ENCODE results near the gene MFSD11.

The MFSD11 gene

DNA sequence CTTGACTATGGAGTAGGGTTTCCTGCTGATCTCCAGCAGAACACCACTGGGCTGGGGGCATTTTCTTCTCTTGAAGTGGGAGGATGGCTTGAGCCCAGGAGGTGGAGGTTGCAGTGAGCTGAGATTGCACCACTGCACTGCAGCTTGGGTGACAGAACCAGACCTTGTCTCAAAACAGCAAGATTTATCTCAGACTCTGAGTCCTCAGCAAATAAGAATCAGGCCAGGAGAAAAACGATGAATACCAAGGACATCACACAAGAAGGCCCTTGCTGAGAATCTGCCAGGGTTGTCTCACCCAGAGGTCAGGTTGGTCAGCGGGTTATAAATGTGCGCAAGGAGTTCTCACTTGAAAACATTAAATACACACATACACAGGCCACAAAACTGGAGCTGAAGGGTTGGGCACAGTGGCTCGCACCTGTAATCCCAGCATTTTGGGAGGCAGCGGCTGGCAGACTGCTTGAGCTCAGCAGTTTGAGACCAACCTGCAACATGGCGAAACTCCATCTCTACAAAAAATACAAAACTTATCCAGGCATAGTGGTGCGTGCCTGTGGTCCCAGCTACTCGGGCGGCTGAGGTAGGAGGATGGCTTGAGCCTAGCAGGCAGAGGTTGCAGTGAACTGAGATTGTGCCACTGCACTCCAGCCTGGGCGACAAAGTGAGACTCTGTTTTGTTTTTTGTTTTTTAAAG, 34.8 kb upstream of the MFSD11 start:
- Histone ChIP-seq H3K27ac (replicated peaks) (no peak overlapping the region), H3K27me3 (ENCODE audit: insufficient read depth, poor library complexity, severe bottlenecking) (no peaks in the 10 kb centered on the region), H3K4me3 (replicated peaks; ENCODE audit: insufficient read depth, low read length) (no peak overlapping the region)
- no peak for TF ChIP-seq SPI1 (IDR thresholded peaks at IDR 0.05; ENCODE audit: borderline replicate concordance, low read depth)
- TF ChIP-seq CTCF (IDR thresholded peaks at IDR 0.05; ENCODE audit: insufficient read depth, low read length): no peak
- TF ChIP-seq, protein P1, sequence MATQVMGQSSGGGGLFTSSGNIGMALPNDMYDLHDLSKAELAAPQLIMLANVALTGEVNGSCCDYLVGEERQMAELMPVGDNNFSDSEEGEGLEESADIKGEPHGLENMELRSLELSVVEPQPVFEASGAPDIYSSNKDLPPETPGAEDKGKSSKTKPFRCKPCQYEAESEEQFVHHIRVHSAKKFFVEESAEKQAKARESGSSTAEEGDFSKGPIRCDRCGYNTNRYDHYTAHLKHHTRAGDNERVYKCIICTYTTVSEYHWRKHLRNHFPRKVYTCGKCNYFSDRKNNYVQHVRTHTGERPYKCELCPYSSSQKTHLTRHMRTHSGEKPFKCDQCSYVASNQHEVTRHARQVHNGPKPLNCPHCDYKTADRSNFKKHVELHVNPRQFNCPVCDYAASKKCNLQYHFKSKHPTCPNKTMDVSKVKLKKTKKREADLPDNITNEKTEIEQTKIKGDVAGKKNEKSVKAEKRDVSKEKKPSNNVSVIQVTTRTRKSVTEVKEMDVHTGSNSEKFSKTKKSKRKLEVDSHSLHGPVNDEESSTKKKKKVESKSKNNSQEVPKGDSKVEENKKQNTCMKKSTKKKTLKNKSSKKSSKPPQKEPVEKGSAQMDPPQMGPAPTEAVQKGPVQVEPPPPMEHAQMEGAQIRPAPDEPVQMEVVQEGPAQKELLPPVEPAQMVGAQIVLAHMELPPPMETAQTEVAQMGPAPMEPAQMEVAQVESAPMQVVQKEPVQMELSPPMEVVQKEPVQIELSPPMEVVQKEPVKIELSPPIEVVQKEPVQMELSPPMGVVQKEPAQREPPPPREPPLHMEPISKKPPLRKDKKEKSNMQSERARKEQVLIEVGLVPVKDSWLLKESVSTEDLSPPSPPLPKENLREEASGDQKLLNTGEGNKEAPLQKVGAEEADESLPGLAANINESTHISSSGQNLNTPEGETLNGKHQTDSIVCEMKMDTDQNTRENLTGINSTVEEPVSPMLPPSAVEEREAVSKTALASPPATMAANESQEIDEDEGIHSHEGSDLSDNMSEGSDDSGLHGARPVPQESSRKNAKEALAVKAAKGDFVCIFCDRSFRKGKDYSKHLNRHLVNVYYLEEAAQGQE (IDR thresholded peaks at IDR 0.05; ENCODE audit: insufficient replicate concordance, low read depth): no peak
- TF ChIP-seq GABPA (IDR thresholded peaks at IDR 0.05; ENCODE audit: low read depth): no peak
- no peak for TF ChIP-seq POLR2AphosphoS5 (IDR thresholded peaks at IDR 0.05; ENCODE audit: low read depth)
- no peak for DNase-seq (ENCODE audit: low read depth in 1 of 2, low spot score in 1 of 2)

- Histone ChIP-seq H3K27ac (replicated peaks) (no peak overlapping the region), H3K4me3 (replicated peaks; ENCODE audit: insufficient read depth, low read length) (no peak overlapping the region), H3K27me3 (ENCODE audit: insufficient read depth, poor library complexity, severe bottlenecking) (no peaks in the 10 kb centered on the region)
- no peak for DNase-seq (ENCODE audit: low read depth in 1 of 2, low spot score in 1 of 2)
- TF ChIP-seq, protein P1 (IDR thresholded peaks at IDR 0.05; ENCODE audit: insufficient replicate concordance, low read depth): no peak
- TF ChIP-seq CTCF (IDR thresholded peaks at IDR 0.05; ENCODE audit: insufficient read depth, low read length): no peak
- no peak for TF ChIP-seq POLR2AphosphoS5 (IDR thresholded peaks at IDR 0.05; ENCODE audit: low read depth)
- TF ChIP-seq GABPA (IDR thresholded peaks at IDR 0.05; ENCODE audit: low read depth): no peak
- no peak for TF ChIP-seq SPI1 (IDR thresholded peaks at IDR 0.05; ENCODE audit: borderline replicate concordance, low read depth)
Measured at GRCh38 chr17:76704805-76705204, 33.1 kb upstream of the MFSD11 start.

GRCh38 chr17:76706817-76707216, 31.1 kb upstream of the MFSD11 start:
- no peaks in the 10 kb centered on the region for H3K27me3 ChIP-seq (ENCODE audit: insufficient read depth, poor library complexity, severe bottlenecking)
- H3K27ac ChIP-seq (replicated peaks): no peak overlapping the region
- no peak overlapping the region for H3K4me3 ChIP-seq (replicated peaks; ENCODE audit: insufficient read depth, low read length)
- no peak for DNase-seq (ENCODE audit: low read depth in 1 of 2, low spot score in 1 of 2)
- TF ChIP-seq POLR2AphosphoS5 (IDR thresholded peaks at IDR 0.05; ENCODE audit: low read depth) (no peak), CTCF (IDR thresholded peaks at IDR 0.05; ENCODE audit: insufficient read depth, low read length) (no peak), SPI1 (IDR thresholded peaks at IDR 0.05; ENCODE audit: borderline replicate concordance, low read depth) (no peak), GABPA (IDR thresholded peaks at IDR 0.05; ENCODE audit: low read depth) (no peak)
- TF ChIP-seq, protein P1 (IDR thresholded peaks at IDR 0.05; ENCODE audit: insufficient replicate concordance, low read depth): no peak

Data from HL-60 (cell line).